Subcutaneous adipose tissue (tissue), 4 donors: Measurements from ENCODE around the gene NTM. TPM values are rescaled to one million over a fixed set of nuclear protein-coding genes. Genes with fewer than 3 reads are reported as not detected.

ENCODE experiments used
- CTCF ChIP-seq: fragments of 450-650 bp; IDR thresholded peaks from one replicate; pipeline ENCODE4 v1.5.1; 2016; ENCODE audit warnings: low read depth, mild to moderate bottlenecking, control low read depth, antibody characterized with exemption, moderate library complexity
- total RNA-seq, 4 donors: library from RNA; depleted of rRNA; stranded (reverse); fragments of >200 nt; gene quantifications; one replicate each; pipeline ENCODE4 v1.1.0, GENCODE V29; 2016

The NTM gene
- total RNA-seq, 4 donors from 2014 or later, result 1.5 to 5.7 (median 1.7) TPM

- no peak for TF ChIP-seq CTCF
Observed at GRCh38 chr11:131588057-131588456, 217.6 kb downstream of the NTM start.

DNA sequence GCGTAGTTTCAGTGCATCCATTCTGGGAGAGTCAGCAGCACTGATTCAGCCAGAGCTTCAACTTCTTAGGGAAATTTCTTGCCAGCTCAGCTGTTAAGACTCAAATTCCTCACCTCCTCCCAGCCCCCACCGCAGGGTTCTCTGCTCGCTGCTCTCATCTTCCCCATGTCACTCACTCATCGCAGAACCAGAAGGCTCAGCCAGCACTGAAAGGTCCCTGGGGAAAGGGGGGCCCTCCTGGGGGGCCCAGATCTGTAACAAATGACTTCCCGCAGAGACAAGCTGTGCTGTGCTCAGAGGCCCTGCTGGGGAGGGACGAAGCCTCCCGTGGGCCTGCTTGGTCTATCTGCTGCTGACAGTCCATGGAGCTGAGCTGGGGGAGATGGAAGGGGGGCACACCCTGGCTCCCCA lies 220.6 kb downstream of the NTM start:
- no peak for TF ChIP-seq CTCF

DNA sequence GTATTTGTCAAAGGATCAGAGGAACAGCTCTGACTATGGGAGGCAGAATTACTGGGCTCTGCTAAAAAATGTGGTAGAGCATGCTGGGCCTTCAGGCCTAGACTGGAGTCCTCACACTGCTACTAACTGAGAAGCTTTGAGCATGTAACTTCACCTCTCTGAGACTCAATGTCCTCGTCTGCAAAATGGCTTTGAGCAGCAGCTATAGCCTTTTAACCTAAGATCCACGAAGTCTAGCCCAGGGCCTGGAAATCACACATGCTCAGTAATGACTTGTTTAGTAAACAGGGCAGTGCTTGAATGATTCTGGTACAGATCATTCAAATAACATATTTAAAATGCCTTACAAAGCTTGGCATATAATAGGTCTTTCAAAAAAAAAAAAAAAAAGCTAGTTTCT lies 221.7 kb downstream of the NTM start:
- TF ChIP-seq CTCF, result no peak

DNA sequence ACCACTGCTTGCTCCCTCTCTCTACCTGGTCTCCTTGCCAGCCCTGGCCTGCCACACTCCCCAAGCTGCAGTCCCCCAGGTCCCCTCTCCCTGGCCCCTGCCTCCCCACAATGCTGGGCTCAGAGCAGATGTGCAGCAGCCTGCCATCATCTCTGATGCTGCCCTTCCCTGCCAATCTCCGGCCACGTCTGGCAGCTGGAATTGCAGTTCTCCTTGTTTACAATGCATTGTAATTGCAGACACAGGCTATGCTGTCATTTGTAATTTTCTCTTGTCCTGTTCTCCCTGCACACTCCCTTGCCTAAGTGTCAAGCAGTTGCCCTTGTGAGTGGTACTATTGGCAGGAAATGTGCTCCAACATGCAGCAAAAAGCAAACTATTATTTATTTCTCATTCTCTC lies 222.3 kb downstream of the NTM start:
- no peak for TF ChIP-seq CTCF

DNA sequence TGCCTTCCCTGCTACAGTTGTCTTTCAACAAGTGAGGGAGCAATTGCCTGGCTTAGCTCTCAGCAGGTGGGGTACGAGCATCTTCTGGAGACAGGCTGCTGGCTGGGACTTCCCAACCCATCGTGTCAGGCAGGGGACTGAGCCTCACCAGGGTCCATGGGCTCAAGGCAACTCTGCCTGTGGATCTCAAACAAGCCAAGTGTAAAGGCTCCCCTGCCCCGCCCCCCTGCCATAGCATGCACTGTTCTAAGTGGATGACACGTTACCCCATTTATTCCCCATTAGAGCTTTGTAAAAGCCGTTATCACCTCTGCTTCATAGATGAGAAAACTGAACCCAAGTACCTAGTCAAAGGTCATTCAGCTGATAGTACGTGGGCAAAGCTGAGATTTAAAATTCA lies 222.9 kb downstream of the NTM start:
- no peak for TF ChIP-seq CTCF

GRCh38 chr11:131595797-131596196 lies 225.4 kb downstream of the NTM start:
- no peak for TF ChIP-seq CTCF

- no peak for TF ChIP-seq CTCF
Observed at GRCh38 chr11:131597890-131598289, 227.5 kb downstream of the NTM start.
